Natural killer cell (primary cell): ENCODE measurements around the gene C1orf52. TPM values are rescaled to one million over a fixed set of nuclear protein-coding genes. Genes with fewer than 3 reads are reported as not detected.

Source experiments
- ATAC-seq, 3 donors: fragments of 150-1000 bp in 2 of 3; fragments of 200-7000 bp in 1 of 3; cut with Tn5 transposase; 1 replicate in 1 of 3; 2 replicates in 2 of 3; pipeline ENCODE4 v1.10.0; 2021; ENCODE audit warnings: mild to moderate bottlenecking in 2 of 3, moderate library complexity in 2 of 3
- DNase-seq, 2 donors: peaks; one replicate each; pipeline versions ENCODE4 v3.0.0 to v3.0.0-alpha.2; 2013 to 2021; ENCODE audit warnings: mixed read lengths in 1 of 2
- H3K27ac ChIP-seq: one replicate; pipeline ENCODE4 v1.5.1; 2013; ENCODE audit warnings: mild to moderate bottlenecking, low read length
- H3K27me3 ChIP-seq: one replicate; pipeline ENCODE4 v1.6.1; 2013; ENCODE audit warnings: low read length; ENCODE audit not compliant: control insufficient read depth, insufficient read depth
- H3K36me3 ChIP-seq: one replicate; pipeline ENCODE4 v1.6.1; 2013; ENCODE audit warnings: low read length; ENCODE audit not compliant: control insufficient read depth, insufficient read depth
- H3K4me1 ChIP-seq: one replicate; pipeline ENCODE4 v1.6.1; 2013; ENCODE audit warnings: low read length; ENCODE audit not compliant: control insufficient read depth, insufficient read depth
- H3K4me3 ChIP-seq: one replicate; pipeline ENCODE4 v1.5.1; 2013; ENCODE audit warnings: low read length
- H3K9me3 ChIP-seq: one replicate; pipeline ENCODE4 v1.6.1; 2013; ENCODE audit warnings: low read length; ENCODE audit not compliant: control insufficient read depth, insufficient read depth
- H3K27ac Mint-ChIP-seq, 2 donors: one replicate each; pipeline ENCODE4 v1.8.0; 2022; ENCODE audit warnings: mild to moderate bottlenecking in 2 of 2, mixed read lengths in 2 of 2, moderate library complexity in 1 of 2
- H3K27me3 Mint-ChIP-seq, 2 donors: one replicate each; pipeline ENCODE4 v1.8.0; 2022; ENCODE audit warnings: low read depth in 2 of 2, mixed read lengths in 2 of 2
- H3K36me3 Mint-ChIP-seq: one replicate; pipeline ENCODE4 v1.8.0; 2022; ENCODE audit warnings: mixed read lengths
- H3K4me1 Mint-ChIP-seq, 2 donors: one replicate each; pipeline ENCODE4 v1.8.0; 2022; ENCODE audit warnings: mixed read lengths in 2 of 2
- H3K4me3 Mint-ChIP-seq: one replicate; pipeline ENCODE4 v1.8.0; 2022; ENCODE audit warnings: mild to moderate bottlenecking, moderate library complexity, mixed read lengths
- H3K9me3 Mint-ChIP-seq, 2 donors: one replicate each; pipeline ENCODE4 v1.8.0; 2022; ENCODE audit warnings: mixed read lengths in 2 of 2
- CTCF ChIP-seq: fragments of 200-600 bp; IDR thresholded peaks from one replicate; pipeline ENCODE4 v1.8.0; 2022; ENCODE audit warnings: antibody characterized with exemption
- WGBS: methylation state at CpG from one replicate; pipeline ENCODE4 v1.1.7; 2013; ENCODE audit warnings: missing lambda C conversion rate; ENCODE audit not compliant: insufficient coverage; 5-methylcytosine and 5-hydroxymethylcytosine counted together
- intact Hi-C: fragments of 100-400 bp; cut with micrococcal nuclease; formaldehyde crosslinking; loops from one replicate; pipeline ENCODE4 v1.14.2; 2022
- total RNA-seq, 4 donors: library from RNA; stranded (reverse); fragments of 120-200 nt in 1 of 4; gene quantifications; one replicate each; pipeline versions ENCODE4 v1.2.3 to v1.2.4, GENCODE V29; 2013 to 2022

C1orf52 gene
- total RNA-seq, 3 donors from 2014 or later (not counting 1 experiment from before 2014, with no cell fraction given), result 50.6 to 67.3 (median 58.9) TPM

- Histone ChIP-seq H3K4me1 (no peaks in the 10 kb centered on the region), H3K27ac (no peak overlapping the region), H3K36me3 (peaks cover 4% of the 10 kb centered on the region), H3K4me3 (no peak overlapping the region), H3K9me3 (no peaks in the 10 kb centered on the region), H3K27me3 (no peaks in the 10 kb centered on the region)
- Mint-ChIP-seq H3K27me3 (no peaks in the 10 kb centered on the region), H3K4me1 (peaks cover 6 to 12% of the 10 kb centered on the region in 2 donors), H3K9me3 (no peaks in the 10 kb centered on the region), H3K4me3 (no peak overlapping the region), H3K27ac (no peak overlapping the region), H3K36me3 (peaks cover 5% of the 10 kb centered on the region)
- 83% methylated on average over 1 of the region's 1 CpG for WGBS
- intact Hi-C loops, result no loop called here
- DNase-seq (no peak), ATAC-seq (no peak)
- TF ChIP-seq CTCF, result no peak
Measured at GRCh38 chr1:85245891-85246290, 13.6 kb downstream of the C1orf52 start.

- Mint-ChIP-seq H3K27ac (no peak overlapping the region), H3K4me3 (no peak overlapping the region), H3K9me3 (no peaks in the 10 kb centered on the region), H3K36me3 (peaks cover 2% of the 10 kb centered on the region), H3K27me3 (no peaks in the 10 kb centered on the region), H3K4me1 (peaks cover 3 to 9% of the 10 kb centered on the region in 2 donors)
- Histone ChIP-seq H3K27ac (no peak overlapping the region), H3K4me3 (no peak overlapping the region), H3K4me1 (no peaks in the 10 kb centered on the region), H3K36me3 (no peaks in the 10 kb centered on the region), H3K9me3 (no peaks in the 10 kb centered on the region), H3K27me3 (no peaks in the 10 kb centered on the region)
- DNase-seq, result no peak
- intact Hi-C loops, result no loop called here
- ATAC-seq, result no peak
- 100% methylated on average over 1 of the region's 1 CpG for WGBS
- TF ChIP-seq CTCF, result no peak
Measured at GRCh38 chr1:85245456-85245855, 14.0 kb downstream of the C1orf52 start.

GRCh38 chr1:85244271-85245061 lies 15.0 kb downstream of the C1orf52 start:
- Mint-ChIP-seq H3K27me3 (no peaks in the 10 kb centered on the region), H3K27ac (no peak overlapping the region), H3K9me3 (no peaks in the 10 kb centered on the region), H3K4me3 (no peak overlapping the region), H3K4me1 (peaks cover 0 to 3% of the 10 kb centered on the region in 2 donors), H3K36me3 (no peaks in the 10 kb centered on the region)
- no peaks in the 10 kb centered on the region for H3K36me3 ChIP-seq
- no peak overlapping the region for H3K27ac ChIP-seq
- no peaks in the 10 kb centered on the region for H3K9me3 ChIP-seq
- no peaks in the 10 kb centered on the region for H3K27me3 ChIP-seq
- intact Hi-C loops, result no loop called here
- no peaks in the 10 kb centered on the region for H3K4me1 ChIP-seq
- ATAC-seq (no peak), DNase-seq (no peak)
- no peak overlapping the region for H3K4me3 ChIP-seq
- no peak for TF ChIP-seq CTCF
- 43% methylated on average over 4 of the region's 4 CpGs for WGBS

- Mint-ChIP-seq H3K4me3 (no peak overlapping the region), H3K4me1 (no peaks in the 10 kb centered on the region), H3K27me3 (no peaks in the 10 kb centered on the region), H3K27ac (no peak overlapping the region), H3K9me3 (no peaks in the 10 kb centered on the region), H3K36me3 (no peaks in the 10 kb centered on the region)
- ATAC-seq, result no peak
- Histone ChIP-seq H3K27ac (no peak overlapping the region), H3K4me1 (no peaks in the 10 kb centered on the region), H3K9me3 (no peaks in the 10 kb centered on the region), H3K36me3 (no peaks in the 10 kb centered on the region), H3K27me3 (no peaks in the 10 kb centered on the region), H3K4me3 (no peak overlapping the region)
- intact Hi-C loops, result no loop called here
- TF ChIP-seq CTCF, result no peak
- no peak for DNase-seq
Measured at GRCh38 chr1:85243372-85243771, 16.1 kb downstream of the C1orf52 start.
